GM23338 (cell line): ENCODE data around the gene RO60. TPM values are rescaled to one million over a fixed set of nuclear protein-coding genes. Genes with fewer than 3 reads are reported as not detected.

ENCODE experiments used
- ATAC-seq: fragments of 200-7000 bp; cut with Tn5 transposase; 3 replicates; pipeline ENCODE4 v1.9.1; 2020
- DNase-seq: peaks from one replicate; pipeline ENCODE4 v3.0.0-alpha.2; 2015; ENCODE audit warnings: low spot score
- H2AFZ ChIP-seq: fragments of 200-600 bp; sonication (generic); 2 replicates; pipeline ENCODE4 v1.8.0; 2016; ENCODE audit warnings: antibody characterized with exemption, mild to moderate bottlenecking, moderate library complexity
- H3F3A ChIP-seq: fragments of 200-600 bp; sonication (generic); replicated peaks from 2 replicates; pipeline ENCODE4 v1.8.0; 2017; ENCODE audit warnings: antibody characterized with exemption, mixed run types, low read depth
- H3K27ac ChIP-seq: fragments of 200-600 bp; sonication (generic); 2 replicates; pipeline ENCODE4 v1.6.1; 2016; ENCODE audit warnings: low read depth
- H3K27me3 ChIP-seq: fragments of 200-600 bp; sonication (generic); 2 replicates; pipeline ENCODE4 v1.8.0; 2016; ENCODE audit warnings: mild to moderate bottlenecking, mixed run types, moderate library complexity; ENCODE audit not compliant: insufficient read depth
- H3K36me3 ChIP-seq: fragments of 200-600 bp; sonication (generic); 2 replicates; pipeline ENCODE4 v1.8.0; 2016; ENCODE audit warnings: mild to moderate bottlenecking; ENCODE audit not compliant: insufficient read depth
- H3K4me1 ChIP-seq: fragments of 200-600 bp; sonication (generic); 2 replicates; pipeline ENCODE4 v1.8.0; 2016; ENCODE audit warnings: mild to moderate bottlenecking, moderate library complexity; ENCODE audit not compliant: insufficient read depth
- H3K4me2 ChIP-seq: fragments of 200-600 bp; sonication (generic); 2 replicates; pipeline ENCODE4 v1.7.1; 2017; ENCODE audit warnings: mixed run types
- H3K4me3 ChIP-seq: fragments of 200-600 bp; sonication (generic); 2 replicates; pipeline ENCODE4 v1.6.1; 2016; ENCODE audit warnings: mixed run types
- H3K79me2 ChIP-seq: fragments of 200-600 bp; sonication (generic); replicated peaks from 2 replicates; pipeline ENCODE4 v1.8.0; 2017; ENCODE audit warnings: mild to moderate bottlenecking; ENCODE audit not compliant: insufficient read depth
- H3K9me2 ChIP-seq: fragments of 200-600 bp; sonication (generic); 2 replicates; pipeline ENCODE4 v1.8.0; 2017; ENCODE audit not compliant: insufficient read depth
- H4K20me1 ChIP-seq: fragments of 200-600 bp; sonication (generic); replicated peaks from 2 replicates; pipeline ENCODE4 v1.8.0; 2017; ENCODE audit warnings: mild to moderate bottlenecking; ENCODE audit not compliant: insufficient read depth
- H3K27ac Mint-ChIP-seq: 2 replicates; pipeline ENCODE4 v1.8.0; 2020; ENCODE audit warnings: inconsistent platforms, mild to moderate bottlenecking, moderate library complexity, mixed read lengths
- H3K27me3 Mint-ChIP-seq: 3 replicates; pipeline ENCODE4 v1.8.0; 2022; ENCODE audit warnings: low read depth, mild to moderate bottlenecking, moderate library complexity, mixed read lengths, inconsistent platforms; ENCODE audit not compliant: insufficient read depth, poor library complexity
- H3K36me3 Mint-ChIP-seq: 3 replicates; pipeline ENCODE4 v1.8.0; 2021; ENCODE audit warnings: low read depth, mild to moderate bottlenecking, inconsistent platforms, moderate library complexity, mixed read lengths
- H3K4me1 Mint-ChIP-seq: 3 replicates; pipeline ENCODE4 v1.8.0; 2020; ENCODE audit warnings: mild to moderate bottlenecking, inconsistent platforms, mixed read lengths
- H3K4me3 Mint-ChIP-seq: 3 replicates; pipeline ENCODE4 v1.8.0; 2021; ENCODE audit warnings: moderate library complexity, mild to moderate bottlenecking, inconsistent platforms, mixed read lengths
- H3K9me3 Mint-ChIP-seq: 3 replicates; pipeline ENCODE4 v1.8.0; 2020; ENCODE audit warnings: moderate library complexity, mild to moderate bottlenecking, inconsistent platforms, mixed read lengths
- CREB1 ChIP-seq: fragments of 250-450 bp; sonication (Bioruptor Pico); IDR thresholded peaks from 2 replicates; pipeline ENCODE4 v1.5.0; 2020; ENCODE audit warnings: low read depth, mild to moderate bottlenecking, moderate library complexity
- EZH2 ChIP-seq: fragments of 200-600 bp; sonication (generic); IDR thresholded peaks from one replicate; pipeline ENCODE4 v1.8.0; 2017; ENCODE audit warnings: antibody characterized with exemption, mild to moderate bottlenecking, low read depth; ENCODE audit not compliant: unreplicated experiment
- EZH2phosphoT487 ChIP-seq: fragments of 200-600 bp; sonication (generic); IDR thresholded peaks from one replicate; pipeline ENCODE4 v1.8.1; 2018; ENCODE audit warnings: antibody characterized with exemption; ENCODE audit not compliant: unreplicated experiment
- JUNB ChIP-seq: IDR thresholded peaks from one replicate; pipeline ENCODE4 v1.6.1; 2016; ENCODE audit warnings: antibody characterized with exemption; ENCODE audit not compliant: unreplicated experiment
- NANOG ChIP-seq: IDR thresholded peaks from 2 replicates; pipeline ENCODE4 v1.6.1; 2016; ENCODE audit warnings: antibody characterized with exemption, borderline replicate concordance
- POLR2AphosphoS5 ChIP-seq: IDR thresholded peaks from 2 replicates; pipeline ENCODE4 v1.6.1; 2016; ENCODE audit warnings: antibody characterized with exemption, low read depth
- REST ChIP-seq: IDR thresholded peaks from one replicate; pipeline ENCODE4 v1.6.1; 2018; ENCODE audit warnings: antibody characterized with exemption; ENCODE audit not compliant: unreplicated experiment
- STAT1 ChIP-seq: IDR thresholded peaks from one replicate; pipeline ENCODE4 v1.6.1; 2016; ENCODE audit warnings: antibody characterized with exemption; ENCODE audit not compliant: unreplicated experiment
- ZNF114 ChIP-seq: fragments of 250-450 bp; sonication (Bioruptor Pico); IDR thresholded peaks from 2 replicates; pipeline ENCODE4 v1.5.0; 2020; ENCODE audit warnings: mild to moderate bottlenecking, moderate library complexity
- ZNF331 ChIP-seq: fragments of 250-450 bp; sonication (Bioruptor Pico); IDR thresholded peaks from 2 replicates; pipeline ENCODE4 v1.5.0; 2020; ENCODE audit warnings: low read depth, mild to moderate bottlenecking, moderate library complexity
- polyA plus RNA-seq: library from polyadenylated mRNA; unstranded; fragments of >200 nt; fragmentation: Nextera tagmentation; extraction: Ambion mirVana; gene quantifications from 2 replicates; pipeline ENCODE4 v1.2.1, GENCODE V29; 2016
- total RNA-seq: library from RNA; depleted of rRNA; stranded (reverse); fragments of >200 nt; shearing (Covaris generic); gene quantifications from 2 replicates; pipeline ENCODE4 v1.2.3, GENCODE V29; 2014
- TF ChIP-seq, protein P1 (sequence below): fragments of 250-450 bp; sonication (Bioruptor Pico); IDR thresholded peaks from 2 replicates; pipeline ENCODE4 v1.5.0; 2020; ENCODE audit warnings: mild to moderate bottlenecking, moderate library complexity
- TF ChIP-seq, protein P2 (sequence below): IDR thresholded peaks from 2 replicates; pipeline ENCODE4 v1.6.1; 2016; ENCODE audit warnings: antibody characterized with exemption
- TF ChIP-seq, protein P3 (sequence below), 2 experiments: fragments of 200-600 bp in 1 of 2; sonication (generic) in 1 of 2; conservative IDR thresholded peaks; 2 replicates each; pipeline versions ENCODE4 v1.5.1 to v1.6.1; 2016 to 2017; ENCODE audit warnings: antibody characterized with exemption in 2 of 2, low read depth in 2 of 2, mild to moderate bottlenecking in 2 of 2, moderate library complexity in 1 of 2

The RO60 gene
- total and polyA plus RNA-seq, 2 experiments from 2014 or later: 103 to 130 TPM

DNA sequence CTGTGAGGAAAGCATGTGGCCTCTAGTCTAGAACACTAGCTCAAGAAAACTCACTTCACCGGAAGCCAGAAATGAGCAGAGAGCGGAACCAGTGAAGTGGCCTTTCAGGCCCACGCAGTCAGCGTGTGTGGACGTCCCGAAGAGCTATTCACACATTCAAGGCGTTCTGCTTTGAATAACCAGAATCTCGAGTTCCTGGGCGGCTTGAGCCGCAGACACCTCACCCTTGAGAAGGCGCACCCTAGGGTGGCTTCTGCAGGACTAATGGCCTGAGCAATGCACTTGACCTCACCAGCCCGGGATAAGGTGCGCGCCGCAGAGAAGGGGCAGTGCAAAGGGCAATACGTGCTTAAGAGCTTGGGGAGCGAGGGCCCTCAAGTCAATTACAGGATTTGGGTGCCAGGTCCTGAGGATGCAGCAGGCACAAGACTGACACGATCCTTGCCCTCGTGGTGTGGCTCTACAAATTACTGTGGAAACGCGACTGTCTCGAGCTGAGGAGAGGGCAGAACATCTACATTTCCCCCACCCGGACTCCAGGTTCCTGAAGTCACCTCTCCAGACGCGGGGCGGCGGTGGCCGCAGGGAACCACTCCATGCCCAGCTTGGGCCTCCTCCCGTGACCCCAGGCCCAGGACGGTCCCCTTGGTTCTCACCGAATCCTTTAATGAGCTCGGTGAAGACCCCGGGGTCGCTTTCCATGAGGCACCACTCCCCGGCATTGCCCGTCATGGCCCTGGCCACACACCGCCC, 707 bp upstream of the RO60 start:
- Histone ChIP-seq H3K9me2 (no peaks in the 10 kb centered on the region), H3F3A (no peaks in the 10 kb centered on the region), H3K4me2 (peak overlapping the region; percentile 92), H3K27ac (peak overlapping the region; percentile 98), H3K27me3 (no peaks in the 10 kb centered on the region), H2AFZ (peak overlapping the region; percentile 76; the same call in 1 of the 2 replicates), H4K20me1 (0 out of 2 replicates have a peak, but pooled peaks cover 16% of the 10 kb centered on the region), H3K4me3 (peak overlapping the region; percentile 87), H3K36me3 (no peaks in the 10 kb centered on the region), H3K4me1 (peaks cover 17% of the 10 kb centered on the region), H3K79me2 (peaks cover 87% of the 10 kb centered on the region)
- peak overlapping the region; percentile 93 for H3K27ac Mint-ChIP-seq
- H3K4me1 Mint-ChIP-seq: peaks cover 24% of the 10 kb centered on the region
- DNase-seq (peak; percentile 58), ATAC-seq (peak; percentile 19)
- peaks cover 12% of the 10 kb centered on the region for H3K27me3 Mint-ChIP-seq
- TF ChIP-seq REST (no peak), JUNB (no peak), EZH2 (no peak), EZH2phosphoT487 (no peak), STAT1 (no peak), ZNF114 (CRISPR knock-in tag) (no peak), CREB1 (CRISPR knock-in tag) (no peak), ZNF331 (no peak), NANOG (no peak), POLR2AphosphoS5 (no peak)
- TF ChIP-seq, protein P1, sequence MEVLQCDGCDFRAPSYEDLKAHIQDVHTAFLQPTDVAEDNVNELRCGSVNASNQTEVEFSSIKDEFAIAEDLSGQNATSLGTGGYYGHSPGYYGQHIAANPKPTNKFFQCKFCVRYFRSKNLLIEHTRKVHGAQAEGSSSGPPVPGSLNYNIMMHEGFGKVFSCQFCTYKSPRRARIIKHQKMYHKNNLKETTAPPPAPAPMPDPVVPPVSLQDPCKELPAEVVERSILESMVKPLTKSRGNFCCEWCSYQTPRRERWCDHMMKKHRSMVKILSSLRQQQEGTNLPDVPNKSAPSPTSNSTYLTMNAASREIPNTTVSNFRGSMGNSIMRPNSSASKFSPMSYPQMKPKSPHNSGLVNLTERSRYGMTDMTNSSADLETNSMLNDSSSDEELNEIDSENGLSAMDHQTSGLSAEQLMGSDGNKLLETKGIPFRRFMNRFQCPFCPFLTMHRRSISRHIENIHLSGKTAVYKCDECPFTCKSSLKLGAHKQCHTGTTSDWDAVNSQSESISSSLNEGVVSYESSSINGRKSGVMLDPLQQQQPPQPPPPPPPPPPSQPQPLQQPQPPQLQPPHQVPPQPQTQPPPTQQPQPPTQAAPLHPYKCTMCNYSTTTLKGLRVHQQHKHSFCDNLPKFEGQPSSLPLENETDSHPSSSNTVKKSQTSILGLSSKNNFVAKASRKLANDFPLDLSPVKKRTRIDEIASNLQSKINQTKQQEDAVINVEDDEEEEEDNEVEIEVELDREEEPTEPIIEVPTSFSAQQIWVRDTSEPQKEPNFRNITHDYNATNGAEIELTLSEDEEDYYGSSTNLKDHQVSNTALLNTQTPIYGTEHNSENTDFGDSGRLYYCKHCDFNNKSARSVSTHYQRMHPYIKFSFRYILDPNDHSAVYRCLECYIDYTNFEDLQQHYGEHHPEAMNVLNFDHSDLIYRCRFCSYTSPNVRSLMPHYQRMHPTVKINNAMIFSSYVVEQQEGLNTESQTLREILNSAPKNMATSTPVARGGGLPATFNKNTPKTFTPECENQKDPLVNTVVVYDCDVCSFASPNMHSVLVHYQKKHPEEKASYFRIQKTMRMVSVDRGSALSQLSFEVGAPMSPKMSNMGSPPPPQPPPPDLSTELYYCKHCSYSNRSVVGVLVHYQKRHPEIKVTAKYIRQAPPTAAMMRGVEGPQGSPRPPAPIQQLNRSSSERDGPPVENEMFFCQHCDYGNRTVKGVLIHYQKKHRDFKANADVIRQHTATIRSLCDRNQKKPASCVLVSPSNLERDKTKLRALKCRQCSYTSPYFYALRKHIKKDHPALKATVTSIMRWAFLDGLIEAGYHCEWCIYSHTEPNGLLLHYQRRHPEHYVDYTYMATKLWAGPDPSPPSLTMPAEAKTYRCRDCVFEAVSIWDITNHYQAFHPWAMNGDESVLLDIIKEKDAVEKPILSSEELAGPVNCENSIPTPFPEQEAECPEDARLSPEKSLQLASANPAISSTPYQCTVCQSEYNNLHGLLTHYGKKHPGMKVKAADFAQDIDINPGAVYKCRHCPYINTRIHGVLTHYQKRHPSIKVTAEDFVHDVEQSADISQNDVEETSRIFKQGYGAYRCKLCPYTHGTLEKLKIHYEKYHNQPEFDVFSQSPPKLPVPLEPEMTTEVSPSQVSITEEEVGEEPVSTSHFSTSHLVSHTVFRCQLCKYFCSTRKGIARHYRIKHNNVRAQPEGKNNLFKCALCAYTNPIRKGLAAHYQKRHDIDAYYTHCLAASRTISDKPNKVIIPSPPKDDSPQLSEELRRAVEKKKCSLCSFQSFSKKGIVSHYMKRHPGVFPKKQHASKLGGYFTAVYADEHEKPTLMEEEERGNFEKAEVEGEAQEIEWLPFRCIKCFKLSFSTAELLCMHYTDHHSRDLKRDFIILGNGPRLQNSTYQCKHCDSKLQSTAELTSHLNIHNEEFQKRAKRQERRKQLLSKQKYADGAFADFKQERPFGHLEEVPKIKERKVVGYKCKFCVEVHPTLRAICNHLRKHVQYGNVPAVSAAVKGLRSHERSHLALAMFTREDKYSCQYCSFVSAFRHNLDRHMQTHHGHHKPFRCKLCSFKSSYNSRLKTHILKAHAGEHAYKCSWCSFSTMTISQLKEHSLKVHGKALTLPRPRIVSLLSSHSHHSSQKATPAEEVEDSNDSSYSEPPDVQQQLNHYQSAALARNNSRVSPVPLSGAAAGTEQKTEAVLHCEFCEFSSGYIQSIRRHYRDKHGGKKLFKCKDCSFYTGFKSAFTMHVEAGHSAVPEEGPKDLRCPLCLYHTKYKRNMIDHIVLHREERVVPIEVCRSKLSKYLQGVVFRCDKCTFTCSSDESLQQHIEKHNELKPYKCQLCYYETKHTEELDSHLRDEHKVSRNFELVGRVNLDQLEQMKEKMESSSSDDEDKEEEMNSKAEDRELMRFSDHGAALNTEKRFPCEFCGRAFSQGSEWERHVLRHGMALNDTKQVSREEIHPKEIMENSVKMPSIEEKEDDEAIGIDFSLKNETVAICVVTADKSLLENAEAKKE: no peak
- TF ChIP-seq, protein P2, sequence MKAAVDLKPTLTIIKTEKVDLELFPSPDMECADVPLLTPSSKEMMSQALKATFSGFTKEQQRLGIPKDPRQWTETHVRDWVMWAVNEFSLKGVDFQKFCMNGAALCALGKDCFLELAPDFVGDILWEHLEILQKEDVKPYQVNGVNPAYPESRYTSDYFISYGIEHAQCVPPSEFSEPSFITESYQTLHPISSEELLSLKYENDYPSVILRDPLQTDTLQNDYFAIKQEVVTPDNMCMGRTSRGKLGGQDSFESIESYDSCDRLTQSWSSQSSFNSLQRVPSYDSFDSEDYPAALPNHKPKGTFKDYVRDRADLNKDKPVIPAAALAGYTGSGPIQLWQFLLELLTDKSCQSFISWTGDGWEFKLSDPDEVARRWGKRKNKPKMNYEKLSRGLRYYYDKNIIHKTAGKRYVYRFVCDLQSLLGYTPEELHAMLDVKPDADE: no peak
- TF ChIP-seq, protein P3, sequence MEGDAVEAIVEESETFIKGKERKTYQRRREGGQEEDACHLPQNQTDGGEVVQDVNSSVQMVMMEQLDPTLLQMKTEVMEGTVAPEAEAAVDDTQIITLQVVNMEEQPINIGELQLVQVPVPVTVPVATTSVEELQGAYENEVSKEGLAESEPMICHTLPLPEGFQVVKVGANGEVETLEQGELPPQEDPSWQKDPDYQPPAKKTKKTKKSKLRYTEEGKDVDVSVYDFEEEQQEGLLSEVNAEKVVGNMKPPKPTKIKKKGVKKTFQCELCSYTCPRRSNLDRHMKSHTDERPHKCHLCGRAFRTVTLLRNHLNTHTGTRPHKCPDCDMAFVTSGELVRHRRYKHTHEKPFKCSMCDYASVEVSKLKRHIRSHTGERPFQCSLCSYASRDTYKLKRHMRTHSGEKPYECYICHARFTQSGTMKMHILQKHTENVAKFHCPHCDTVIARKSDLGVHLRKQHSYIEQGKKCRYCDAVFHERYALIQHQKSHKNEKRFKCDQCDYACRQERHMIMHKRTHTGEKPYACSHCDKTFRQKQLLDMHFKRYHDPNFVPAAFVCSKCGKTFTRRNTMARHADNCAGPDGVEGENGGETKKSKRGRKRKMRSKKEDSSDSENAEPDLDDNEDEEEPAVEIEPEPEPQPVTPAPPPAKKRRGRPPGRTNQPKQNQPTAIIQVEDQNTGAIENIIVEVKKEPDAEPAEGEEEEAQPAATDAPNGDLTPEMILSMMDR (conservative IDR thresholded peaks at IDR 0.05; ENCODE audit: low read depth in 2 of 2): no peak
- H3K36me3 Mint-ChIP-seq: peaks cover 8% of the 10 kb centered on the region; the same call in 2 of the 3 replicates
- H3K9me3 Mint-ChIP-seq: no peaks in the 10 kb centered on the region; the same call in 2 of the 3 replicates
- H3K4me3 Mint-ChIP-seq: peak overlapping the region; percentile 94
